GM12872 (cell line): ENCODE measurements around the gene LINGO4.

ENCODE experiments used
- TF ChIP-seq, protein P1 (sequence below): IDR thresholded peaks from 3 replicates; pipeline ENCODE4 v1.5.1; 2011; ENCODE audit warnings: low read depth, mild to moderate bottlenecking, low read length, moderate library complexity; ENCODE audit not compliant: insufficient read depth

Gene LINGO4

DNA sequence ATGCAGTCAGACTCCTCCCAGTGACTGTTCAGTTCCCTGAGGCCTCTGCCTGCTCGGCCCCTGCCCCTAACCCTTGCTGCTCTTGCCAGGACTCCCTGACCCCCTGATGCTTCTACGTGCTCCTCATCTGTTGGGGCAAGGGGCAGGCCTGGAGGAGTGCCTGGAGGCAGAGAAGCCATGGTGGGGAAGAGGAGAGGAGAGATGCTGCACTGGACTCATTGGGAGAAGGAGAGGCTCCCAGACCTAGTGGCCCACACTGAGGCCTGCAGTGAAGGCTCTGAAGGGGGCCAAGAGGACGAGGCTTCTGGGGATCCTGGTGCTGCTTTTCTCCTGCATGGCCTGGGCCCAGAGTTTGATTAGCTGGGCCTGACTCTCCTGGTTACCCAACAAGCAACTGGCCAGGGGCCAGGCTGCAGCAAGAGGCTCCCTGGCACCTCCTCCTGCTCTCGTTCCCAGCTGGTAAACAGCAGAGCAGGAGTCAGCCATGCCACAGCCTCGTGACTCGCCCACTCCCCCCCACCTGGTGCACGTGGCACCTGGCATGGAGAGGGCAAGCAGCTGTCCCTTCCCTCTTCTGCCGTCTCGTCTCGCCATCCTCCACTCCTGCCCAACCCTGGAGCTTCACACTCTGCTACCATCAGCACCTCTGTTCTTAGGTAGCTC is 27.2 kb upstream of the LINGO4 start:
- TF ChIP-seq, protein P1, sequence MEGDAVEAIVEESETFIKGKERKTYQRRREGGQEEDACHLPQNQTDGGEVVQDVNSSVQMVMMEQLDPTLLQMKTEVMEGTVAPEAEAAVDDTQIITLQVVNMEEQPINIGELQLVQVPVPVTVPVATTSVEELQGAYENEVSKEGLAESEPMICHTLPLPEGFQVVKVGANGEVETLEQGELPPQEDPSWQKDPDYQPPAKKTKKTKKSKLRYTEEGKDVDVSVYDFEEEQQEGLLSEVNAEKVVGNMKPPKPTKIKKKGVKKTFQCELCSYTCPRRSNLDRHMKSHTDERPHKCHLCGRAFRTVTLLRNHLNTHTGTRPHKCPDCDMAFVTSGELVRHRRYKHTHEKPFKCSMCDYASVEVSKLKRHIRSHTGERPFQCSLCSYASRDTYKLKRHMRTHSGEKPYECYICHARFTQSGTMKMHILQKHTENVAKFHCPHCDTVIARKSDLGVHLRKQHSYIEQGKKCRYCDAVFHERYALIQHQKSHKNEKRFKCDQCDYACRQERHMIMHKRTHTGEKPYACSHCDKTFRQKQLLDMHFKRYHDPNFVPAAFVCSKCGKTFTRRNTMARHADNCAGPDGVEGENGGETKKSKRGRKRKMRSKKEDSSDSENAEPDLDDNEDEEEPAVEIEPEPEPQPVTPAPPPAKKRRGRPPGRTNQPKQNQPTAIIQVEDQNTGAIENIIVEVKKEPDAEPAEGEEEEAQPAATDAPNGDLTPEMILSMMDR, result no peak

DNA sequence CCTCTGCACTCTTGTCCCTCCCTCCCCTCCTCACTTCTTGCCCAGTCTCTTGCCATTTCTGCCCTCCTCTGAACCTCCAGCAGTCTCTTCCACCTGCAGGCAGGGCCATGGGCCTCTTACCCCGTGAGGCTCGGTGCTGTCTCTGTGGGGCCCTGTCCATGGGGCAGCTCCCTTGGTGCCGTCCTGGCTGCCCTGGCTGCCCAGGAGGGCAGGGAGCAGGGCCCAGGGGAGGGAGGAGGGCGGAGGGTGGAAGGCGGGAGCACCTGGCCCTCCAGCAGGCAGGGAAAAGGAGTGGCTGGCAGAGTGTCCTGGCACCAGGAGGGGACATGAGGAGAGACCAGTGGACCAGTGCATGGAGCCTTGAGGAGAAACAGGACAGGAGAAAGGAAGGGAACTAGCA is 26.4 kb upstream of the LINGO4 start, which contains the start of gene RORC:
Gene RORC, minus strand, starts transcription at position 198 of the 400 bp plus-strand sequence. Its CDS starts 38 bp downstream, at position 160.
- TF ChIP-seq, protein P1, result no peak

DNA sequence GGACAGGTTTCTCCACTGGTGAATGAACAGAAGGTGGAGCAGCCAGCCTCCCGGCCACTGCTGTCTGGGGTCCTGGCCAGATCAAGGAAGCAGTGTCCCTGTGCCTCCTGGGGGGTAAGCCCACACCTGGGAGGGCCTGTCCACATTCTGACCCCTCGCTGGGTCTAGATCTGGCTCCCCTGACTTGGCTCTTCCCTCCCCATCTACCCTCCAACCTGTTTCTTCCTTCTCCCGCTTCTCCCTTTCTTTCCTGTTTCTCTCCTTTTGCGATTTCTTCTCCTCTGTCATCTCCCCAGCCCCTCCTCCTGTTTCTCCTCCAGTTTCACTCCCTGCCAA is 26.0 kb upstream of the LINGO4 start:
- TF ChIP-seq, protein P1, result no peak

DNA sequence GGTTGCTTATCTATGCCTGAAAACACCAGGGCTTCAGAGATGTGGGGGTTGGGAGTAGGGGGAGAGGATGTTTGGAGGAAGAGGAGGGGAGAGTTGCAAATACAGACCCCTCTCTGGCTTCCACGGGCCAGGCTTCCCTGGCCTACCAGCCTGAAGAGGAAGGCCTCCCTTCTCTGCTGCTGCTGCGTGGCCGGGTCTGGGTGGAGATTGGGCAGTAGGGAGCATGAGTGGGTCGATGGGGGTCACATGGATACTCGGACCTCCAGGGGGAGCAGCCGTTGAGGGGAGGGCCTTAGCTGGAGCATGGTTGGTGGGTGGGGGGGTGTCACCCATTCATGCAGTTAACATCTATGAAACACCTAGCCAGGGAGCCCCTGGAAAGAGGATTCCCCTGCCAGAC is 24.8 kb upstream of the LINGO4 start:
- TF ChIP-seq, protein P1, result no peak

DNA sequence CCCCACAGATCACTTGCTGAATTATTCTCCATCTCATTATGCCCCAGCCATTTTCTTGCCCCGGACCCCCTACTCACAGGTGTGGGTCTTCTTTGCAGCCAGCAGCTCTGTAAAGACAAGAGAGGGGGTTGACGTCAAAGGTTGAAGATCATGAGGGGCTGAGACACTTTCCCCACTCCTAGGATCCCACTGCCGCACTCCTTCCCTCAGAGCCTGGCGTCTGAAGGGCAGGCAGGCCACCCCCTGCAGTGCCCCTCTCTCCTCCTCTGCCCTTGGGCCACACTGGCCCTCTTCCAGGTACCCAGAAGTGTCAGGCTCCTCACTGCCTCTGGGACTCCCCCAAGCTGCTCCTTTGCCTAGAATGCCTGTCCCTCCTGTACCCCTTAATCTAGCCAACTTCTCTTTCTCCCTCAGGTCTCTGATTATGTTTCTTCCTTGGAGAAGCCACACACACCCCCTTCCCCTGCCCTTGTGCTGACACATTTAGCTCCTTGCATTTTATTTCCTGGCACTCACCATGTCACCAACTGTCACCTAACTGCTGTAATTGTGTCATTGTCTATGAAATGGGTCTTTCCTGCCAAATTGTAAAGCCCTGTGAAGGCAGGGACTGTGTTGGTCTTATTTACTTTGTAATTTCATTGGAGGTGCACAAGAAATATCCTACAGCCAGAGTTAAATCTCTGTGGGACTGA is 24.3 kb upstream of the LINGO4 start:
- TF ChIP-seq, protein P1, result no peak

DNA sequence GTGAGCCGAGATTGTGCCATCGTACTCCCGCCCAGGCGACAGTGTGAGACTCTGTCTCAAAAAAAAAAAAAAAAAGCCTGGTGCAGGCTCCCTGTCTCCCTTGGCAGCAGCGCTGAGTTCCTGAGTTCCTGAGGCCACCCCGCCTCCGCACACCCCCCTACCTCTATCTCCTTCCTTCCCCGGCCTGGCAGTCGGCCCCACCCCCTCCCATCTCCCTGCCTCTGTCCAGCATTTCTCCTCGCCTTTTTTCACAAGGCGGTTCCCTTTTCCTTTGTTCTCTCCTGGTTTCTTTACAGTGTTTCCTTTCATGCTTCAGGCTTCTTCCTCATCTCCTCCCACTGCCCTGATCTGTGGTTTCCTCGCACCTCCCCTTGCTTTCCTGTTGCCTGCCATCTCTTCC is 23.7 kb upstream of the LINGO4 start:
- TF ChIP-seq, protein P1, result no peak

DNA sequence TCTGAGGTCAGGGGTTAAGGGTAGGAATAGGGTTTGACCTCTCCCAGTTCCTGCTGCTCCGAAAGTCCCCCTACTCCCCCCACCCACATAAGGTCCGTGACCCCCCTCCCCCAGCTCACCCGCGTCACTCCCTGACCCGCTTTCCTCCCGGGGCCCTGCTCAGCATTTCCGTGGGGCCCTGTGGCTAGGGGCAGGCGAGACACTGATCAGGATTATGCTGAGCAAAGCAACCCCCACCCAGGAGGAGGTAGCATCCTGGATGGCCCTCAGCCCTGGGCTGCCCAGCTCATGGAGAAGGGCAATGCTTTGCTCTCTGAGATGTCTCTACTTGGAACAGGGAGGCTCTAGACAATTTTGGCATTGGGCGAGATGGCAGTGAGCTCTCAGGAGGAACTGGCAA is 22.6 kb upstream of the LINGO4 start:
- TF ChIP-seq, protein P1, result no peak
